Stimulated activated CD4-positive, alpha-beta T cell treated with anti-CD3 and anti-CD28 coated beads, Interleukin-2, amount 100 ng/mL, for 24 hours (primary cell): ENCODE results near the gene CMSS1.
"Not testable (repeated sequence)": the region's sequence is repeated elsewhere in the genome, so short reads cannot be mapped to it uniquely, and the experiment has no call there.

Experiments
- DNase-seq, 2 donors: peaks; one replicate each; pipeline ENCODE4 v3.0.0-alpha.2; 2020

Gene CMSS1

DNA sequence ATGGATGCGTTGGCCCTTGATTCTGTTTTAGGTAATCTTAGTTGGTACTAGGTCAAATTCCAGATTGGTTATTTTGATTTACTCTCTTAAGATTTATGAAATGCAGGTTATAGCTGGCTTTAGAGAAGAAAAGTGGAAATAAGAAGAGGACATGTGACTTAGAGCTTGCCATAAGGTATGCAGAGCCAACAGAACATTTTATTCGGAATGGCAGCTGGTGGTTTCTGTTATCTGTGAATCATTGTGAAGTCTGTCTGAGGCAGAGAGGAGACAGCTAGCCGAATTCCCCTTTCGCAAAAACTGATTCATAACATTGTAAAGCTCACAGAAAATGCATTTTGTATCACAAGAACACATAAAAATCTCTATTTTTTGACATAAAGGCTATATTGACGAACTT lies 214.6 kb downstream of the CMSS1 start:
- no peak for DNase-seq

- DNase-seq: no peak
Measured at GRCh38 chr3:100033184-100033583, 215.5 kb downstream of the CMSS1 start.

- DNase-seq: no peak
Measured at GRCh38 chr3:100033903-100034471, 216.3 kb downstream of the CMSS1 start.

GRCh38 chr3:100039075-100039474 lies 221.4 kb downstream of the CMSS1 start:
- DNase-seq: no peak

GRCh38 chr3:100040451-100041225 lies 223.0 kb downstream of the CMSS1 start:
- no peak for DNase-seq

GRCh38 chr3:100041328-100041749 lies 223.7 kb downstream of the CMSS1 start:
- no peak for DNase-seq

- DNase-seq: no peak
Measured at GRCh38 chr3:100042166-100042981, 224.7 kb downstream of the CMSS1 start.

GRCh38 chr3:100043271-100043670 lies 225.6 kb downstream of the CMSS1 start:
- DNase-seq: no peak

GRCh38 chr3:100044369-100044768 lies 226.7 kb downstream of the CMSS1 start:
- no peak for DNase-seq

DNA sequence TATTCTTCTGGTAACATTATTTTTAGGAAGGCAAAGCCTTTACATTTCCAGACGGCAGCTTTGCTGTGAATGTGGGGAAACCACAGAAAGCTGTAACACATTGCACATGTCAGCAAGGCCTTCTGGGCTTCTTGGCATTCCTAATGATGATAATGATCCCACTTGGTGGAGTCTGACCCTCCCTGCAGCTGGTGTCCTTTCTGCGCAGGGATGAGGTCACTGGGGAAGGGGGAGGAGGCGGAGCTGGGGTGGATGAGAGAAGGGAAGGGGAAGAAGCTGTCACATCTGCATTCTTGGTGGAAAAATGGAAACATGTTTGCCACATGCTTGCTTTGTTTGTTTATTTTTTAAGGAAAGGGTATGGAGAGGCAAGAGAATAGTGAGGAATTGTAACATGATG lies 228.0 kb downstream of the CMSS1 start:
- no peak for DNase-seq

DNA sequence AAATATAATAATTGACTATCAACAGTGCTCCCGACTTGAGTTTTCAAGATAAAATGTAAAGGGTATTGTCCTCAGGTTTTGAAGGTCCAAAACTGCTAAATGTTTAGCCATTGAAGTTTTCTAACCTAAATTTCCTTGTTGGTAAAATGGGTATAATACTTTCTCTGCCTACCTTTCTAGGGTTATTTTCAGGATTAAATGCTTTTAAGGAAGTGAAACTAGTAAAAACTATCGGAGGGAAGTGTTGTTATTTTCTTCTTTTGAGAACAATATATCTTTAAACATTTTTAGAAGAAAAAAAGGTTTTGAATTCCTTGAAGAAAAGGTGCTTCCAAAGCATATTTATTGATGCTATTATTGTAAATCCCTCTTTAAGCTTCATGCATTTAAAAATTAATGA lies 229.3 kb downstream of the CMSS1 start:
- no peak for DNase-seq

- DNase-seq: peak in 1 of 2 donors; percentile 18
Measured at GRCh38 chr3:100047455-100048141, 229.9 kb downstream of the CMSS1 start.

- no peak for DNase-seq
Measured at GRCh38 chr3:100048248-100048647, 230.6 kb downstream of the CMSS1 start.

DNA sequence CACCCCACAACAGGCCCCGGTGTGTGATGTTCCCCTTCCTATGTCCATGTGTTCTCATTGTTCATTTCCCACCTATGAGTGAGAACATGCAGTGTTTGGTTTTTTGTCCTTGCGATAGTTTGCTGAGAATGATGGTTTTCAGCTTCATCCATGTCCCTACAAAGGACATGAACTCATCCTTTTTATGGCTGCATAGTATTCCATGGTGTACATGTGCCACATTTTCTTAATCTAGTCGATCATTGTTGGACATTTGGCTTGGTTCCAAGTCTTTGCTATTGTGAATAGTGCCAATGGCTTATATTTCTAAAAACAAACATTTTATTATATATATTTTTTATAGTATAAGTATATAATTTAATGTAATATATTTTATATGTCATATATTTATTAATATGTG lies 233.9 kb downstream of the CMSS1 start:
- DNase-seq: not testable (repeated sequence)

- DNase-seq: no peak
Measured at GRCh38 chr3:100053951-100054620, 236.4 kb downstream of the CMSS1 start.

GRCh38 chr3:100057716-100058575 lies 240.3 kb downstream of the CMSS1 start:
- DNase-seq: no peak

DNA sequence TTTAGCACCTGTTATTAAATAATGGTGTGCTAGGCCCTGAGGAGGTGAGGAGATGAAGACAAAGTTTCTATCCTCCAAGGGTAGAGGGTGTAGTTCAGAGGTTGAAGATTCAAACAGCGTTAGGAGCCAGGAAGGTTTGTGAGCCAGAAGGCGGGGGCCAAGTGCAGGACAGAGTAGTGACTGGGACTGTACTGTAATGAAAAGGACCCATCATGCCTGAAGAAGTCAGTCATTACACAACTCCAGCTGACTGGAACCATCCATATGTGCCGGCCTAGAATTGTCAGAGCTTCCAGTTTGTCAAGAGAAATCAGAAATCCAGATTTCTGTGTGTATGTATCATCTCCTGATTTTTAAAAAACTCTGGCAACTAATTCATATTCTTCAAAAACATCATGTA lies 241.8 kb downstream of the CMSS1 start:
- no peak for DNase-seq

- no peak for DNase-seq
Measured at GRCh38 chr3:100060685-100061484, 243.2 kb downstream of the CMSS1 start.

DNA sequence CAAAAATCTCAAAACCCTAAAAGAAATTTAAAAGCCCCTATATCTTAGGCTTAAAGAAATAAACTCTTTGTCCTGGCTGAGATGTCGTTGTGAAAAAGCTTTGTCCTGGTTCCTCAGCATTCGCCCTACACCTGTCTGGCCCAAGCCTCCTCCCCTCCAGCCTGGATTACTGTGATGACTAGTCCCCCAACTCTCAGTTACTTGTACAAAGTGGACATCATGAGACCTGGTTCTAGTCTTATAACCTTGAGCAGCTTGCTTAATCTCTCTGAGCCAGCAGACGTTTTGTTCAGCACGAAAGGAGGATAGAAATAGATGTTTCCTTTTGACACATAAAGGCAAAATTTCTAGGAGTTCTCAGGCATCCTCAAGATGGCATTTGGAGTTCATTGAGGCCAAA lies 245.0 kb downstream of the CMSS1 start:
- no peak for DNase-seq

DNA sequence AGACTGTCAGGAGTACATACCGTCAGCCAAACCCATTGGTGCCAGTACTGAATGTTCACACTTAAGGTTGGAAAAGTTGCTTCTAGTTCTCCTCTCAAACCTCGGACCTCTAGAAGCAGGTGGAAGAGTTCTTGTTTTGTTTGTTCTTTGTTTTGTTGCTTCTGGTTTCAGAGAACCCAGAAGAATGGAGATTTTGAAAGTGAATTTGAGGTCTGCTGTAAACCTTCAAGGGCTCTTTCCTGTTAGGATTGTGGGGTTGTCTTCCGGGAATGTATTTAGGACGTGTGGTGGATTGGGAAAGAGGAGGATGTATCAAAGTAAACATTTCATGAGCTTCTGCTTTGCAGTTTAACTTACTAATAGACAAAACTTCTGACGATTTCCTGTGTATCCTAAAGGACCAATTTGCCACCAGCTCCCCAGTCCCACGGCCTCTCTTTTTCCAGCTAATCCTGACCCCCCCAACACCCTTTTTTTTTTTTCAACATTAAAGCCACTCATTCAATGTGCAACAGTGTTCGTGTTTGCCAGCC lies 246.3 kb downstream of the CMSS1 start:
- no peak for DNase-seq
